Thoracic aorta (tissue), 2 donors: ENCODE measurements around the gene CAND1. TPM values are rescaled to one million over a fixed set of nuclear protein-coding genes. Genes with fewer than 3 reads are reported as not detected.

Source experiments
- ATAC-seq: fragments of 150-250 bp; one replicate; pipeline ENCODE4 v1.8.0; 2017; ENCODE audit warnings: low read depth; ENCODE audit not compliant: insufficient number of reproducible peaks, low FRiP score
- DNase-seq: peaks from one replicate; pipeline ENCODE4 v3.0.0-alpha.2; 2020; ENCODE audit warnings: low spot score
- H3K27ac ChIP-seq, 2 donors: fragments of 200-600 bp; sonication (generic); 1 replicate in 1 of 2; 2 replicates in 1 of 2; pipeline ENCODE4 v1.5.1; 2016; ENCODE audit warnings: mild to moderate bottlenecking in 2 of 2, moderate library complexity in 2 of 2
- H3K27me3 ChIP-seq: fragments of 200-600 bp; sonication (generic); replicated peaks from 2 replicates; pipeline ENCODE4 v1.6.0; 2016; ENCODE audit warnings: mild to moderate bottlenecking; ENCODE audit not compliant: insufficient read depth
- H3K36me3 ChIP-seq: fragments of 200-600 bp; sonication (generic); one replicate; pipeline ENCODE4 v1.5.1; 2016
- H3K4me1 ChIP-seq, 2 donors: fragments of 200-600 bp; sonication (generic); 1 replicate in 1 of 2; 2 replicates in 1 of 2; pipeline versions ENCODE4 v1.5.1 to v1.6.0; 2016; ENCODE audit warnings: low read depth in 2 of 2, mild to moderate bottlenecking in 1 of 2; ENCODE audit not compliant: control insufficient read depth in 1 of 2
- H3K4me3 ChIP-seq: fragments of 200-600 bp; sonication (generic); 2 replicates; pipeline ENCODE4 v1.5.1; 2016; ENCODE audit warnings: mild to moderate bottlenecking
- H3K9me3 ChIP-seq: fragments of 200-600 bp; sonication (generic); 2 replicates; pipeline ENCODE4 v1.5.1; 2016
- CTCF ChIP-seq: fragments of 200-600 bp; sonication (generic); IDR thresholded peaks from one replicate; pipeline ENCODE4 v1.5.1; 2019; ENCODE audit warnings: antibody characterized with exemption
- total RNA-seq, 2 donors: library from RNA; depleted of rRNA; stranded (reverse); fragments of >200 nt; gene quantifications; one replicate each; pipeline versions ENCODE4 v1.1.0 to v1.2.3, GENCODE V29; 2016

Gene CAND1
- total RNA-seq, 2 donors from 2014 or later, result 42.1 to 77.0 TPM

- peaks cover 3 to 28% of the 10 kb centered on the region in 2 donors for H3K4me1 ChIP-seq
- H3K9me3 ChIP-seq, result no peaks in the 10 kb centered on the region
- H3K27me3 ChIP-seq, result no peaks in the 10 kb centered on the region
- ATAC-seq, result no peak
- no peak for DNase-seq
- H3K27ac ChIP-seq, result no peak overlapping the region
- H3K4me3 ChIP-seq, result no peak overlapping the region
- H3K36me3 ChIP-seq, result no peaks in the 10 kb centered on the region
- no peak for TF ChIP-seq CTCF
Observed at GRCh38 chr12:67358781-67359338, 89.7 kb downstream of the CAND1 start.

- Histone ChIP-seq H3K27me3 (no peaks in the 10 kb centered on the region), H3K4me3 (no peak overlapping the region), H3K27ac (no peak overlapping the region), H3K4me1 (no peaks in the 10 kb centered on the region), H3K36me3 (no peaks in the 10 kb centered on the region), H3K9me3 (no peaks in the 10 kb centered on the region)
- ATAC-seq (no peak), DNase-seq (no peak)
- no peak for TF ChIP-seq CTCF
Observed at GRCh38 chr12:67362526-67362925, 93.4 kb downstream of the CAND1 start.

- no peaks in the 10 kb centered on the region for H3K9me3 ChIP-seq
- ATAC-seq, result no peak
- no peak for TF ChIP-seq CTCF
Observed at GRCh38 chr12:67364228-67364627, 95.1 kb downstream of the CAND1 start.

GRCh38 chr12:67365131-67365530, 96.0 kb downstream of the CAND1 start:
- ATAC-seq, result no peak
- Histone ChIP-seq H3K36me3 (no peaks in the 10 kb centered on the region), H3K9me3 (no peaks in the 10 kb centered on the region), H3K4me1 (no peaks in the 10 kb centered on the region), H3K4me3 (no peak overlapping the region), H3K27me3 (no peaks in the 10 kb centered on the region), H3K27ac (no peak overlapping the region)
- no peak for DNase-seq
- TF ChIP-seq CTCF, result no peak

More at GRCh38 chr12:67364228-67364627, 95.1 kb downstream of the CAND1 start:
- Histone ChIP-seq H3K27me3 (no peaks in the 10 kb centered on the region), H3K4me3 (no peak overlapping the region), H3K36me3 (no peaks in the 10 kb centered on the region), H3K27ac (no peak overlapping the region), H3K4me1 (no peaks in the 10 kb centered on the region)
- DNase-seq, result no peak

- ATAC-seq (no peak), DNase-seq (no peak)
- no peaks in the 10 kb centered on the region for H3K9me3 ChIP-seq
- no peaks in the 10 kb centered on the region for H3K36me3 ChIP-seq
- no peaks in the 10 kb centered on the region for H3K4me1 ChIP-seq
- no peaks in the 10 kb centered on the region for H3K27me3 ChIP-seq
- H3K27ac ChIP-seq, result no peak overlapping the region
- TF ChIP-seq CTCF, result no peak
- no peak overlapping the region for H3K4me3 ChIP-seq
Observed at GRCh38 chr12:67367843-67368242, 98.7 kb downstream of the CAND1 start.
